Activated CD4-positive, alpha-beta T cell treated with anti-CD3 and anti-CD28 coated beads, Interleukin-2, Interleukin-6, amounts not matched to agents 100 ng/mL and 50 ng/mL, durations not matched to agents 16 hours and 8 hours (primary cell): ENCODE results near the gene FOXA3.
A peak's percentile ranks its signal among the peaks of the same experiment; 100 is the strongest.
"Not testable (repeated sequence)": the region's sequence is repeated elsewhere in the genome, so short reads cannot be mapped to it uniquely, and the experiment has no call there.

ENCODE experiments used
- DNase-seq: peaks from one replicate; pipeline ENCODE4 v3.0.0-alpha.2; 2020

FOXA3 gene

GRCh38 chr19:45876411-45877197 is 12.5 kb downstream of the FOXA3 start:
- DNase-seq, result peak; percentile 36

GRCh38 chr19:45878043-45878794 is 14.1 kb downstream of the FOXA3 start:
- no peak for DNase-seq

DNA sequence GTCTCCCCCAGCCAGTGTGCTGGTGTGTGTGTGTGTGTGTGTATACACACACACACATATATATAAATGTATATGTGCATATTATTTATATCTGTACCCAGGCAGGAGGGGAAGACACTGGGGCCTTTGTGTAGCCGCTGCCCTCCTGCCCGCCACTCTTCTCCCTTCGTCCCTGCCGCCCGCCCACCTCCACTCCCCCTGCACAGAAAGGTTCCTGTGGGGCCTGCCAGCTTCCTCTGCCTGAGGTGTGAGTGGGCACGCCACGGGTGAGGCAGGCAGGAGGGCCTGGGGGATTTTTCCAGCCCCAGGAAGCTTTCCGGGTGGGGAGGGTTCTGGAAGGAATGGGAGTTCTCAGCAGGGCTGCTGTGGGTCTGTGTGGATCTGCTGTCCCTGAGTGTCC is 14.9 kb downstream of the FOXA3 start:
- no peak for DNase-seq

GRCh38 chr19:45879971-45880370 is 15.8 kb downstream of the FOXA3 start:
- no peak for DNase-seq

DNA sequence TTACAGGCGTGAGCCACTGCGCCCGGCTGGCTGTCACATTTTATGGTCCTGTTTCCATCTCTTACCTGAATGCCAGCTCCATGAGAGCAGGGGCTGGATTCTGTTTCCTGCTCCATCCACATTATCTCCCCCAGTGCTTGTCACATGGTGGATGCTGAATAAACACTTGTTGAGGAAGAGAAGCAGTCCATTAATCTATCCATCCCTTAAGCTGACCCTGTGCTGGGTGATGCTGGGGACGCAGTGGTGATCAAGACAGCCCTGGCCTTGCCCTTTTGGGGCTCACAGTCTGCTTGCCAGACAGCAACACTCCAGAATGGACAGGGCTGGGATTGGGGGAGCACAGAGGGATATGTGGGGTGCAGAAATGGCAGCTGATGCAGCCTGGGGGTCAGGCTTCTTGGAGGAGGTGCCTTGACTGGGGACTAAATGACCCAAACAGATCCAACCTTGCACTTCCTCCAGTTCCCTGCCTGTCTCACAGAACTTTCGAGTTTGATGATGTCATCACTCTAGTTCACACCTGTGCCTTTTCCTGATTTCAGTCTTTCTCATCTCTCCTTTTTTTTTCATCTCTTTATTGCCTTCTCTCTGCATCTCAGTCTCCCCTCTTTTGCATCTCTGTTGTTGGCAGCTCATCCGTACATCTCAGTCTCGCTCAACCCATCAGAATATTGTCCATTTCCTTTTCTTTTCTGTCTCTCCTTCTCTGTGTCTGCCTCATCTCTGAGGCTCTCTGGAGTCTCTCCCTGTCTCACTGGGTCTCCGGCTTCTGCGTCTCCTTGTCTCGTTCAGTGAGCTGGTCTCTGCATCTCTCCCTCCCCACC is 17.2 kb downstream of the FOXA3 start:
- DNase-seq, result peak; percentile 30

- no peak for DNase-seq
Observed at GRCh38 chr19:45881909-45882528, 17.9 kb downstream of the FOXA3 start.

DNA sequence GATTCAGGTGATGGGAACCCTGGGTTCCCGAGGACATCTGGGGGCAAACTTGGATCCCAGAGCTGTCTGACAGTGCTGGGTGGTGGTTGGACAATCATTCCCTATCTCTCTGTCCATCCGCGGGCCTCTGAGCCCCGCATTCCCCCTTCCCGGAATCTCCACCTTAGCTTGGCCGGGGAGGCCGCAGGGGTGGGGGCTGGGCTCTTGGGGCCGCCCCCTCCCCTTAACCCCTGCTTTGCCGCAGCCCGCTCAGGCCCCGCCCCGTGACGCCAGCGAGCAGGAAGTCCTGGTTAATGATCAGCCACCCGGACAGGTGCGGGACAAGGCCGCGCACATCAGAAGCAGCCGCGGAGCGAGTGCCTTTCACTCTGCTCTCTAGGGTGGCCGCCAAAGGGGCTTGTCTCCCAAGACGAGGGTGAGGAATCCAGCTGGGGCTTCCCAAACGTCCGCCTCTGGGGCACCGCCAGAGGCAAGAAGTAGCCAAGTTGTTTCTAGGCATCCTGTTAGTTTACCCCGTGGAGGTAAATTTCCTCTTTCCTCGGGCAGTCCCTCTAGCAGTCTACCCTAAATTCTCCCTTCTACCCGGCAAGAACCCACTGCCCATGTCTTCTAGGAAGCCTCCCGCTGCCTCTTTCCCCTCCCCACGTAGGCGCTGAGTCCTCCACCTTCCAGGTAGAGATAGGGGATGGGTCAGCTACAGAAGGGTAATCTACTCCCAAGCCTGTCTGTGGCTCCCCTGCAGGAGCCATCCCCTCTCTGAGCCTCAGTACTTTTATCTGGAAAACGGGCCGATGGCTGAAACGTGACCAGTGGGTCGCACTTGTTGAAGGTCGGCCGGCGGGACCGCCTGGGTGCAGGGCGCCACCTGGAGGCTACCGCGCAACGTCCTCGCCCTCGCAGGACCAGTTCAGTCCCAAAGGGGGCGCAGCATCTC is 18.8 kb downstream of the FOXA3 start:
- peak; percentile 91 for DNase-seq

- no peak for DNase-seq
Observed at GRCh38 chr19:45883586-45883880, 19.4 kb downstream of the FOXA3 start.

DNA sequence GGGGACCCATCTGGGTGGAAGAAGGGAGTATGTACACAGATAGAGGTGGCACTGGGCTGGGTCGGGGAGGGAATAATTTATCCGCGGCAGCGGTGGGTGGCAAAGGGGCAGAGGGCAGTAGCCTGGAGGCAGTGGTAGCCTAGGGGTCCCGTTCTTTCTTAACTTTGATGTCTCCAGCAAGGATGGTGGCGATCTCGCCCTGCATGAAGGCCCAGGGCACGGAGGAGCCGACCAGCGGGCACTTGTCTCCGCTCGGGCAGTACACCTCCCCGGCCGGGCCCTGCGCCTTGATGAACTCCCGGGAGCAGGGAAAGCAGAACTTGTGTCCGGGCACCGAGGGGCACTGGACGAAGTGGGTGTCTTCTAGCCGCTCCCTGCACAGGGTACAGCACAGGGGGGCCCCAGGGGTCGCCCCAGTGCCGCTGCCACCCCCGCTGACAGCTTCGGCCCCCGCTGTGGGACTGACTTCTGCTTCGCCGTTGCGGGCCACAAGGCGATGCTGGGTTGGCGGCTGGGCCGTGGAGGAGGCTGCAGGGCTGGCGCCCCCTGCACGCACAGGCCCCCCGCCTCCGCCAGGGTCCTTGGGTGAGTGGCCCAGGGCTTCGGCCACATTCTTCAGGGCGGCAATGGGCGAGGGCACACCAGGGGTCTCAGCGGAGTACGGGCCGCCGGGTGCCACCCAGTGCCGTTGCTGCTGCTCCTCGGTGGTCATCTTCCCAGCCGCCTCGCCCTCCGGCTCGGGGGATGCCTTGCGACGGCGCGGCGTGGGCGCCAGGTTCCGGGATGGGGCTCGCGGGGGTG is 20.0 kb downstream of the FOXA3 start:
- no peak for DNase-seq

- no peak for DNase-seq
Observed at GRCh38 chr19:45884682-45885555, 20.8 kb downstream of the FOXA3 start.

GRCh38 chr19:45885556-45886426 is 21.7 kb downstream of the FOXA3 start, which contains the start of gene IRF2BP1:
IRF2BP1 (minus strand) TSS chr19:45886141; CDS start chr19:45885774, 367 bp downstream.
- DNase-seq, result peak; percentile 93

- peak; percentile 95 for DNase-seq
Observed at GRCh38 chr19:45886427-45887199, 22.5 kb downstream of the FOXA3 start.

DNA sequence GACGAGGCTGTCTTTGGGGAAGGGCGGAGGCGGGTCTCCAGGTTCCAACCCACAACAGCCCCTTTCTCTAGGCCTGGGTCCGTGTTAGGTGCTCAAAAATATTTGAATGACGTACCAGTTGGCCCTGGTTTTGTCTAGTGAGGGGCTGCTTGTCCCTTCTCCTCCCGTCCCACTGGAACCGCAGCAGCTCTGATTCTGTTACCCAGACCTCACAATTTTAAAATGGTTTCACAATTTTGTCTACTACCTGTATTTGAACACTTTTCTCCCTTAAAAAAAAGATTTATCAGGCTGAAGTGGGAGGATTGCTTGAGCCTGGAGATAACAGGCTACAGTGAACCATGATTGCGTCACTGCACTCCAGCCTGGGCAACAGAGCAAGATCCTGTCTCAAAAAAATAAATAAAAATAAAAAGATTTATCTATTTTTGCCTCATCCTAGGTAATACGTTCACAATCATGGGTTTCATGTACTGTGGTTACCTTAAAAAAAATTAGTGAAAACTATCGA is 23.1 kb downstream of the FOXA3 start:
- no peak for DNase-seq

DNA sequence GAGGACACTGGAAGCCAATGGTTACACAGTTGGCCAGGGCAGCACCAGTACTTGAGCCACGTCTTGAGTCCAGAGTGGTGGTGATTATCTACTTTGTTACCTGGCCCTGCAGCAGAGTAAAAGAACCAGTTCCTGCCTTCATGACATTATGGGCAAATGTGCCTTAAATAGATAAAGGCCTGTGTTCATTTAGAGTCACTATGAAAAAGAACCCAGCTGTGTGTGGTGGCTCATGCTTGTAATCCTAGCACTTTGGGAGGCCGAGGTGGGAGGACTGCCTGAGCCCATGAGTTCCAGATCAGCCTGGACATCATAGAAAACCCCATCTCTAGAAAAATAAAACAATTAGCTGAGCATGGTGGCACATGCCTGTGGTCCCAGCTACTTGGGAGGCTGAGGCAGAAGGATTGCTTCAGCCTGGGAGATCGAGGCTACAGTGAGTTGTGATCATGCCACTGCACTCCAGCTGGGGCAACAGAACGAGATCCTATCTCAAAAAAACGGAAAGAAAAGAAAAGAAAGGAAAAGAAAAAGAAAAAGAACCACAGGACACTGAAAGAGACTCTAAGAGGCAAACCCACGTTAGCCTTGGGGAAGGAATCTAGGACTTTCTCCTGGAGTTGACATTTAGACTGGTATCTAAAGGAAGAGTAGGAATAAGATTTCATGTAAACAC is 25.2 kb downstream of the FOXA3 start:
- no peak for DNase-seq

- no peak for DNase-seq
Observed at GRCh38 chr19:45890877-45891276, 26.8 kb downstream of the FOXA3 start.

DNA sequence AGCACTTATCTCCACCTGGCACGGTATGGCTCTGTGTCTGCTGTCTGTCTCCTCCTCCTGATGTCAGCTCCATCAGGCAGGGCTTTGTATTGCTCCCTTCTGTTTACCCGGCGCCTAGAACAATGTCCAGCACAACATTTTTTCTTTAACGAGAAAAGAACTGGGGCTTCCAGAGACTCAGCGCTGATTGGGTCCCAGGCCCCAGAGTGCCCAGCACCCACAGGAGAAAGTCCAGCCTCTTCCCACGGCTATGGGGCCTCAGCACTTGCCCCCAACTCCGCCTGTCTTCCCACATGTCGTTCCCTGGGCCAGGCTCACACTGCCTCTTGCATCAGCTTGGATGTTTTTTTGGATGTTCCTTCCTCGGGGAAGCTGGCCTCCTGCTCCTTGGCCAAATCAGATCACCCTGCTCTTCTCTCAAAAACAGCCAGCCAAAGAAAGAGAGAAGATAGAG is 31.4 kb downstream of the FOXA3 start:
- DNase-seq, result no peak

- not testable (repeated sequence) for DNase-seq
Observed at GRCh38 chr19:45895983-45896599, 32.0 kb downstream of the FOXA3 start.
